Astrocyte (in vitro differentiated cells and primary cell): ENCODE data around the gene DAGLA.

Experiments
- CTCF ChIP-seq: IDR thresholded peaks from 2 replicates; pipeline ENCODE4 v1.5.1; 2011; ENCODE audit warnings: low read depth, mild to moderate bottlenecking, inconsistent platforms, low read length, moderate library complexity; ENCODE audit not compliant: insufficient read depth
- EZH2 ChIP-seq: IDR thresholded peaks from 2 replicates; pipeline ENCODE4 v1.6.1; 2012; ENCODE audit warnings: mild to moderate bottlenecking, low read length, inconsistent platforms; ENCODE audit not compliant: insufficient read depth

GRCh38 chr11:61682093-61682732 is 2.0 kb downstream of the DAGLA start:
- no peak for TF ChIP-seq CTCF
- TF ChIP-seq EZH2, result no peak
